Glutamatergic neuron (in vitro differentiated cells): ENCODE results near the gene MAPT. TPM values are rescaled to one million over a fixed set of nuclear protein-coding genes. Genes with fewer than 3 reads are reported as not detected.

Experiments
- DNase-seq: peaks from one replicate; pipeline ENCODE4 v3.0.0; 2022
- H3K27ac Mint-ChIP-seq: one replicate; pipeline ENCODE4 v1.8.0; 2020; ENCODE audit warnings: mild to moderate bottlenecking, mixed read lengths, inconsistent platforms; ENCODE audit not compliant: unreplicated experiment
- H3K27me3 Mint-ChIP-seq: one replicate; pipeline ENCODE4 v1.8.0; 2020; ENCODE audit warnings: mild to moderate bottlenecking, moderate library complexity, mixed read lengths, inconsistent platforms; ENCODE audit not compliant: unreplicated experiment
- H3K36me3 Mint-ChIP-seq: one replicate; pipeline ENCODE4 v1.8.0; 2020; ENCODE audit warnings: mild to moderate bottlenecking, mixed read lengths, inconsistent platforms; ENCODE audit not compliant: unreplicated experiment
- H3K4me1 Mint-ChIP-seq: one replicate; pipeline ENCODE4 v1.8.0; 2020; ENCODE audit warnings: mild to moderate bottlenecking, low read depth, mixed read lengths, inconsistent platforms; ENCODE audit not compliant: unreplicated experiment
- H3K4me3 Mint-ChIP-seq: one replicate; pipeline ENCODE4 v1.8.0; 2020; ENCODE audit warnings: mild to moderate bottlenecking, mixed read lengths, inconsistent platforms; ENCODE audit not compliant: unreplicated experiment
- H3K9me3 Mint-ChIP-seq: one replicate; pipeline ENCODE4 v1.8.0; 2020; ENCODE audit warnings: mild to moderate bottlenecking, moderate library complexity, mixed read lengths, inconsistent platforms; ENCODE audit not compliant: unreplicated experiment
- total RNA-seq: library from RNA; stranded (reverse); fragmentation: NEBNext Ultra II Directional; extraction: Animal tissue kit (Norgen Biotek cat#: 25700); gene quantifications from one replicate; pipeline ENCODE4 v1.2.1, GENCODE V29; 2021; ENCODE audit not compliant: unreplicated experiment
- TF ChIP-seq, protein P1 (sequence below): fragments of 200-600 bp; sonication (generic); IDR thresholded peaks from one replicate; pipeline ENCODE4 v1.5.0; 2021; ENCODE audit not compliant: partially characterized antibody, unreplicated experiment

MAPT gene
- total RNA-seq, 1 donor from 2014 or later: 123 TPM

DNA sequence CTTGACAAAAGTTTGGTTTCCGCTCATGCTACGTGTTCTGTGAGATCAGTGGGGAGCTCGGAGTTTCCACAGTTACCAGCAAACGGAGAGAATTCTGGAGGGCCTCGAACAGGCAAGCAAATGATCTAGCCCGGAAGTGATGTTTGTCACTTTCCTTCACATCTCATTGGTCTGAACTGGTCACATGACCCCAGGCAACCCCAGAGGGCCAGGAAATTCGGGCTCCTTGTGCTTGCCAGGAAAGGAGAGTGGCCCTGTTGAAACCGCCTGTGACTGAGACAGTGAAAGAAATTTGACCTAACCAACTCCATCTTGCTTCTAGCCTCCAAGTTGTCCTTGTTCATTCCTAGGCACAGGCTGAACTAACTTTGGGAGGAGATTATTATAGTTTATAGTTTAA lies 26.7 kb upstream of the MAPT start:
- no peak overlapping the region for H3K4me3 Mint-ChIP-seq
- no peak for DNase-seq
- no peak overlapping the region for H3K27ac Mint-ChIP-seq
- TF ChIP-seq, protein P1, sequence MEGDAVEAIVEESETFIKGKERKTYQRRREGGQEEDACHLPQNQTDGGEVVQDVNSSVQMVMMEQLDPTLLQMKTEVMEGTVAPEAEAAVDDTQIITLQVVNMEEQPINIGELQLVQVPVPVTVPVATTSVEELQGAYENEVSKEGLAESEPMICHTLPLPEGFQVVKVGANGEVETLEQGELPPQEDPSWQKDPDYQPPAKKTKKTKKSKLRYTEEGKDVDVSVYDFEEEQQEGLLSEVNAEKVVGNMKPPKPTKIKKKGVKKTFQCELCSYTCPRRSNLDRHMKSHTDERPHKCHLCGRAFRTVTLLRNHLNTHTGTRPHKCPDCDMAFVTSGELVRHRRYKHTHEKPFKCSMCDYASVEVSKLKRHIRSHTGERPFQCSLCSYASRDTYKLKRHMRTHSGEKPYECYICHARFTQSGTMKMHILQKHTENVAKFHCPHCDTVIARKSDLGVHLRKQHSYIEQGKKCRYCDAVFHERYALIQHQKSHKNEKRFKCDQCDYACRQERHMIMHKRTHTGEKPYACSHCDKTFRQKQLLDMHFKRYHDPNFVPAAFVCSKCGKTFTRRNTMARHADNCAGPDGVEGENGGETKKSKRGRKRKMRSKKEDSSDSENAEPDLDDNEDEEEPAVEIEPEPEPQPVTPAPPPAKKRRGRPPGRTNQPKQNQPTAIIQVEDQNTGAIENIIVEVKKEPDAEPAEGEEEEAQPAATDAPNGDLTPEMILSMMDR: no peak
- no peaks in the 10 kb centered on the region for H3K27me3 Mint-ChIP-seq
- no peaks in the 10 kb centered on the region for H3K9me3 Mint-ChIP-seq
- no peaks in the 10 kb centered on the region for H3K4me1 Mint-ChIP-seq
- no peaks in the 10 kb centered on the region for H3K36me3 Mint-ChIP-seq

DNA sequence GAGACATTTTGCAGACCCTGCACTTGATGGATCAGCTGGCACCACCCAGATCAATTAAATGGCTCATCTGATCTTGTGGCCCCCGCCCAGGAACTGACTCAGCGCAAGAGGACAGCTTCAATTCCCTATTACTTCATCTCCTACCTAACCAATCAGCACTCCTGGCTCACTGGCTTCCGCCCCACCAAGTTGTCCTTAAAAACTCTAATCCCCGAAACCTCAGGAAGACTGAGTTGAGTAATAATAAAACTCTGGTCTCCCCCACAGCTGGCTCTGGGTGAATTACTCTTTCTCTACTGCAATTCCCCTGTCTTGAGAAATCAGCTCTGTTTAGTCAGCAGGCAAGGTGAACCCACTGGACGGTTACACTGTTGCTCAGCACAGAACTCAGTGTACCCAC lies 26.1 kb upstream of the MAPT start:
- TF ChIP-seq, protein P1: no peak
- Mint-ChIP-seq H3K27me3 (no peaks in the 10 kb centered on the region), H3K4me3 (no peak overlapping the region), H3K9me3 (no peaks in the 10 kb centered on the region), H3K36me3 (no peaks in the 10 kb centered on the region), H3K27ac (no peak overlapping the region), H3K4me1 (no peaks in the 10 kb centered on the region)
- DNase-seq: no peak

DNA sequence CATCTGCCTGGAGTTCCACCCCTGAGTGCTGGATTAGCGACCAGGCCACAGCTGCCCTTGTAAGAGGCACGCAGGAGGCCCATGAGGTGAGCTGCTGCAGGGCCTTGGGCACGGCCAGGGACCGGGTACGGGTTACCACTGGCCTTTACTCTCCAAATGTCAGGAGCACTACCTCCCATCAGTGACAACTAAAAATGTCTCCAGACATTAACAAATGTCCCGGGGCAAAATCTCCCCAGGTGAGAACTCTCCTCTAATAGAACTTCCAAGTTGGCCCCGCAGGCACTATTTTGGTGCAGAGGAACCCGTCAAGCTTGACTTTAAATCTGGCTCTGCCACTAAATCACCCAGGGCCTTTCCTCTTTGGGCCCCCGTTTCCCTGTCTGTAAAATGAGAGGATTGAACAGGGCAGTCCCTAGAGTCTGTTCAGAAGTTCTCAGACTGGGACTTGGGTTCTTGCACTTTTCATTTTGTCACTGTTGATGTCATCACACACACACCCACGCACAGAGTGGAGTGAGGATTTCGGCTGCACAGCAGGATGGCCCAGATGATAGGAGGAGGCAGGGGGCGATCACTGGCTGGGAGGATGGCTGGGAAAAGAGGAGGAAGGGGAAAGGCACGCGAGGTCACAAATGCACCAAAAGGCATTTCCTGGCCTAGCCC lies 24.5 kb upstream of the MAPT start:
- TF ChIP-seq, protein P1: no peak
- H3K9me3 Mint-ChIP-seq: peaks cover 1% of the 10 kb centered on the region
- H3K36me3 Mint-ChIP-seq: no peaks in the 10 kb centered on the region
- no peak overlapping the region for H3K27ac Mint-ChIP-seq
- DNase-seq: no peak
- no peaks in the 10 kb centered on the region for H3K27me3 Mint-ChIP-seq
- peaks cover 2% of the 10 kb centered on the region for H3K4me1 Mint-ChIP-seq
- H3K4me3 Mint-ChIP-seq: no peak overlapping the region

DNA sequence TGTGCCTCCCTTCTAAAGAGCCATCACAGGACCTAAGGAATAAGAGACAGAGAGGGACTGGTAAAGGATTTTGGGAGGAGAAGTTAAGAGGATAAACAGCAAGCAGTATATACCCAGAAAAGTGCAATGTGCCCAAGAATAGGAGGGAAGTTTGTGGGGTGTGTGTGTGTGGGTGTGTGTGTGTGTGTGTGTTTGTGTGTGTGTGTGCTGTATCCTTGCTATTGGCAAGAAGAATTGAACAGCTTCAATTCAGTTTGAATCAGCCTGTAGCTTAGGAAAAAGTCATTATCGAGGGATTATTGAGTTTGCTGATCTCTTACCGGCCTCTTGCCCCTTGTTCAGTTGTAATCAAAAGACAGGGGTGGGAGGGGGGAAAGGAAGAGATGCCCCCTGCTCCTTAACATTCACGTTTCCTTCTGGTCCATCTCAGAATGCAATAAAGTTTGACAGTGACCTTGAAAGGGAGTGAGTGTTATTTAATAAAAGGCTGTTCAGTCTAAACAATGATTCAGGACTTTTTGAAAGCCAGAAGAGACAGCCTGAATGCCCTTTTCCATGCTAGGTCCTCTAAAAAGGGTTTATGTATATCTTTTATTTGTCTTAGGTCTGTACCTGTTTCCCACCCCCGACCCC lies 23.9 kb upstream of the MAPT start:
- Mint-ChIP-seq H3K36me3 (no peaks in the 10 kb centered on the region), H3K27ac (no peak overlapping the region), H3K4me3 (no peak overlapping the region), H3K27me3 (no peaks in the 10 kb centered on the region), H3K4me1 (peaks cover 2% of the 10 kb centered on the region), H3K9me3 (peaks cover 1% of the 10 kb centered on the region)
- DNase-seq: no peak
- TF ChIP-seq, protein P1: no peak

DNA sequence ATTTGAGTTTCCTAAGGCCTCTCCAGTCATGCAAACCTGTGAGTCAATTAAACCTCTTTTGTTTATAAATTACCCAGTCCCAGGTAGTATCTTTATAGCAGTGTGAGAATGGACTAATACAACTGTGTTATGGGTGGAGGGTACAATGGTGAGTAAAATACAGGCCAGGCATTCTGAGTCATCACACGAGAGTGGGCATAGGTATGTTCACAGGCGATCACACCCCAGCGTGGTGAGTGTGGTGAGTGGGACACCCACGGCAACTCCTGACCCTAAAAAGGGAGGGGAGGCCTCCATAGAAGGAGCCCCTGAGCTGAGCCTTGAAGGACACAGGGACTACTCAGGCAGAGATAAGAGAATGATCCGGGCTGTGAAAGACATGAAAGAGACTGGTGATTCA lies 22.6 kb upstream of the MAPT start:
- TF ChIP-seq, protein P1: no peak
- no peak for DNase-seq
- H3K4me1 Mint-ChIP-seq: peaks cover 2% of the 10 kb centered on the region
- no peak overlapping the region for H3K27ac Mint-ChIP-seq
- H3K27me3 Mint-ChIP-seq: no peaks in the 10 kb centered on the region
- no peak overlapping the region for H3K4me3 Mint-ChIP-seq
- no peaks in the 10 kb centered on the region for H3K36me3 Mint-ChIP-seq
- H3K9me3 Mint-ChIP-seq: peaks cover 1% of the 10 kb centered on the region
